IPS DF 19.7 (cell line): ENCODE measurements around the gene LMBRD1.
"Not testable (repeated sequence)": the region's sequence is repeated elsewhere in the genome, so short reads cannot be mapped to it uniquely, and the experiment has no call there.

Experiments
- DNase-seq: peaks from one replicate; pipeline ENCODE4 v3.0.0-alpha.2; 2013; ENCODE audit warnings: low read depth, low spot score

Gene LMBRD1

GRCh38 chr6:69796642-69797390, at the start of gene LMBRD1:
Gene LMBRD1 (minus strand): TSS chr6:69797010. CDS start chr6:69796881, 129 bp downstream.
- DNase-seq, result peak; percentile 78

GRCh38 chr6:69846312-69846711, 49.5 kb upstream of the LMBRD1 start:
- no peak for DNase-seq

GRCh38 chr6:69843189-69843588, 46.4 kb upstream of the LMBRD1 start:
- DNase-seq, result no peak

- no peak for DNase-seq
Observed at GRCh38 chr6:69841862-69842261, 45.1 kb upstream of the LMBRD1 start.

GRCh38 chr6:69835414-69836179, 38.8 kb upstream of the LMBRD1 start:
- DNase-seq, result no peak

- DNase-seq, result no peak
Observed at GRCh38 chr6:69832558-69832957, 35.7 kb upstream of the LMBRD1 start.

- DNase-seq, result no peak
Observed at GRCh38 chr6:69827276-69827893, 30.6 kb upstream of the LMBRD1 start.

GRCh38 chr6:69825904-69826303, 29.1 kb upstream of the LMBRD1 start:
- no peak for DNase-seq

- not testable (repeated sequence) for DNase-seq
Observed at GRCh38 chr6:69824355-69824754, 27.5 kb upstream of the LMBRD1 start.

GRCh38 chr6:69820438-69820837, 23.6 kb upstream of the LMBRD1 start:
- no peak for DNase-seq

- no peak for DNase-seq
Observed at GRCh38 chr6:69820018-69820417, 23.2 kb upstream of the LMBRD1 start.

- DNase-seq, result no peak
Observed at GRCh38 chr6:69819138-69819537, 22.3 kb upstream of the LMBRD1 start.

GRCh38 chr6:69818223-69818930, 21.6 kb upstream of the LMBRD1 start:
- DNase-seq, result no peak

GRCh38 chr6:69817358-69817757, 20.5 kb upstream of the LMBRD1 start:
- no peak for DNase-seq

- no peak for DNase-seq
Observed at GRCh38 chr6:69816569-69816968, 19.8 kb upstream of the LMBRD1 start.

- DNase-seq, result no peak
Observed at GRCh38 chr6:69816026-69816425, 19.2 kb upstream of the LMBRD1 start.

GRCh38 chr6:69813508-69813907, 16.7 kb upstream of the LMBRD1 start:
- no peak for DNase-seq

GRCh38 chr6:69812746-69813427, 16.1 kb upstream of the LMBRD1 start:
- no peak for DNase-seq

GRCh38 chr6:69802995-69803394, 6.2 kb upstream of the LMBRD1 start:
- no peak for DNase-seq

- no peak for DNase-seq
Observed at GRCh38 chr6:69801711-69802110, 4.9 kb upstream of the LMBRD1 start.

- DNase-seq, result no peak
Observed at GRCh38 chr6:69801225-69801624, 4.4 kb upstream of the LMBRD1 start.
